Measurements from ENCODE around the gene RPP25L.
A peak's percentile ranks its signal among the peaks of the same experiment; 100 is the strongest.

DNA sequence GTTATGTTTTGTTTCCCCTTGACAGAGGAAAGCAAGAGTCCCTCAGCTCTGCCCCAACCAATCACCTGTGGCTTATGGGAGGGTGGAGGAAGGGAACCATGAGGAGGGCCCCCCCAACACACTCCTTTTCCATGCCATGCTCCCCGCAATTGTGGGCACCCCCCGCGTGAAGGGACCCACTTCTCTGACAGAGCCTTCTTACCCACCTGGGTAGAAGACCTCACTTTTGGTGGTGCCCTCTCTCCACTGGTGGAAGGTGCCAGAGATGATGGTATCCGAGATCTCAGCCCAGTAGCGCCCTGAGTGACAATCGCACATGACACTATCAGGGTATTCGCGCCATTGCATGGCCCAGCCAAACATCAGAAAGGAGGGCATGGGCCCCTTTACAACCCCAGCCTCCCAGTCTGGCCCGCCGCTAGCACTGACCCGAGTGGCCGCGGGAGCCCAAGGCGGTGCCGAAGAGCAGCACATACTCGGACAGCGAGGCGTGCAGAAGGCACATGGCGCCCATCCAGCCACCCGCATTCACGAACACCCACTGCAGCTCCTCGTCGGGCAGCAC lies 25.0 kb upstream of the RPP25L start:
- TF ChIP-seq MXI1 (conservative IDR thresholded peaks at IDR 0.05; ENCODE audit: poor library complexity, severe bottlenecking), result peak; percentile 96
- TF ChIP-seq, protein P1, sequence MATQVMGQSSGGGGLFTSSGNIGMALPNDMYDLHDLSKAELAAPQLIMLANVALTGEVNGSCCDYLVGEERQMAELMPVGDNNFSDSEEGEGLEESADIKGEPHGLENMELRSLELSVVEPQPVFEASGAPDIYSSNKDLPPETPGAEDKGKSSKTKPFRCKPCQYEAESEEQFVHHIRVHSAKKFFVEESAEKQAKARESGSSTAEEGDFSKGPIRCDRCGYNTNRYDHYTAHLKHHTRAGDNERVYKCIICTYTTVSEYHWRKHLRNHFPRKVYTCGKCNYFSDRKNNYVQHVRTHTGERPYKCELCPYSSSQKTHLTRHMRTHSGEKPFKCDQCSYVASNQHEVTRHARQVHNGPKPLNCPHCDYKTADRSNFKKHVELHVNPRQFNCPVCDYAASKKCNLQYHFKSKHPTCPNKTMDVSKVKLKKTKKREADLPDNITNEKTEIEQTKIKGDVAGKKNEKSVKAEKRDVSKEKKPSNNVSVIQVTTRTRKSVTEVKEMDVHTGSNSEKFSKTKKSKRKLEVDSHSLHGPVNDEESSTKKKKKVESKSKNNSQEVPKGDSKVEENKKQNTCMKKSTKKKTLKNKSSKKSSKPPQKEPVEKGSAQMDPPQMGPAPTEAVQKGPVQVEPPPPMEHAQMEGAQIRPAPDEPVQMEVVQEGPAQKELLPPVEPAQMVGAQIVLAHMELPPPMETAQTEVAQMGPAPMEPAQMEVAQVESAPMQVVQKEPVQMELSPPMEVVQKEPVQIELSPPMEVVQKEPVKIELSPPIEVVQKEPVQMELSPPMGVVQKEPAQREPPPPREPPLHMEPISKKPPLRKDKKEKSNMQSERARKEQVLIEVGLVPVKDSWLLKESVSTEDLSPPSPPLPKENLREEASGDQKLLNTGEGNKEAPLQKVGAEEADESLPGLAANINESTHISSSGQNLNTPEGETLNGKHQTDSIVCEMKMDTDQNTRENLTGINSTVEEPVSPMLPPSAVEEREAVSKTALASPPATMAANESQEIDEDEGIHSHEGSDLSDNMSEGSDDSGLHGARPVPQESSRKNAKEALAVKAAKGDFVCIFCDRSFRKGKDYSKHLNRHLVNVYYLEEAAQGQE (IDR thresholded peaks at IDR 0.05; ENCODE audit: borderline replicate concordance), result no peak
